ENCODE results near the gene FUT8. TPM values are rescaled to one million over a fixed set of nuclear protein-coding genes. Genes with fewer than 3 reads are reported as not detected.

The FUT8 gene
- total RNA-seq, 1 experiment from 2014 or later = 42.3 TPM

GRCh38 chr14:65476942-65477318 is 64.4 kb downstream of the FUT8 start:
- DNase-seq (ENCODE audit: low read depth, low spot score) = no peak
- ChIA-PET CTCF (interaction anchor here (1.4 kb wide), 1 partner anchor 62 kb away, joined by 3 read pairs; no protein-coding TSS in a partner anchor), RAD21 (ENCODE audit: low non-redundant PET in 1 of 2, low total read pairs in 2 of 2, uncharacterized antibody in 2 of 2, unreplicated experiment in 2 of 2) (no interaction called here), POLR2A (no interaction called here)
- Histone ChIP-seq H3K4me2 (ENCODE audit: low read length) (no peak overlapping the region), H3K27ac (ENCODE audit: low read depth, low read length) (no peak overlapping the region), H3K9ac (ENCODE audit: low read length) (no peak overlapping the region), H3K27me3 (ENCODE audit: insufficient read depth, low read length) (no peaks in the 10 kb centered on the region), H3K4me1 (ENCODE audit: control insufficient read depth in 1 of 2, insufficient read depth in 2 of 2, low read length in 2 of 2) (peaks cover 11 to 30% of the 10 kb centered on the region in 2 experiments; a peak in 3 of 4 replicates), H3K9me2 (ENCODE audit: insufficient read depth) (no peaks in the 10 kb centered on the region), H2AFZ (ENCODE audit: low read depth, low read length, poor library complexity, severe bottlenecking) (no peak overlapping the region), H3K36me3 (ENCODE audit: control insufficient read depth in 1 of 2, insufficient read depth in 2 of 2, low read length in 2 of 2) (no peaks in the 10 kb centered on the region), H3K79me2 (ENCODE audit: insufficient read depth, low read length) (no peaks in the 10 kb centered on the region), H4K20me1 (ENCODE audit: insufficient read depth) (no peaks in the 10 kb centered on the region), H3K9me3 (ENCODE audit: control insufficient read depth in 1 of 2, insufficient read depth in 1 of 2, low read depth in 1 of 2, low read length in 2 of 2) (no peaks in the 10 kb centered on the region), H3K4me3 (replicated peaks in 1 of 2; ENCODE audit: low read depth in 1 of 2, low read length in 2 of 2) (no peak overlapping the region)
- TF ChIP-seq ZBTB33 (IDR thresholded peaks at IDR 0.05; ENCODE audit: extremely low read depth, insufficient replicate concordance, low read length) (no peak), SP1 (IDR thresholded peaks at IDR 0.05; ENCODE audit: low read depth) (no peak), ELF1 (IDR thresholded peaks at IDR 0.05; ENCODE audit: borderline replicate concordance, low read depth) (no peak), POLR2A (IDR thresholded peaks at IDR 0.05; ENCODE audit: borderline replicate concordance, extremely low read depth, insufficient read depth, insufficient read length) (no peak), FOSL1 (IDR thresholded peaks at IDR 0.05; ENCODE audit: low read depth) (no peak), TCF7L2 (IDR thresholded peaks at IDR 0.05; ENCODE audit: borderline replicate concordance, extremely low read depth, insufficient read depth, insufficient read length) (no peak), YY1 (IDR thresholded peaks at IDR 0.05; ENCODE audit: extremely low read depth, insufficient replicate concordance, low read depth, low read length) (no peak), MAX (IDR thresholded peaks at IDR 0.05) (no peak), EZH2phosphoT487 (IDR thresholded peaks at IDR 0.05; ENCODE audit: borderline replicate concordance) (no peak), EZH2 (IDR thresholded peaks at IDR 0.05) (no peak), ZFX (IDR thresholded peaks at IDR 0.05) (no peak), RAD21 (IDR thresholded peaks at IDR 0.05; ENCODE audit: low read depth) (no peak), JUND (IDR thresholded peaks at IDR 0.05) (no peak), CEBPB (IDR thresholded peaks at IDR 0.05; ENCODE audit: low read depth) (no peak)
- intact Hi-C loops (cut with micrococcal nuclease) = no loop called here
- BruUV-seq (replicated peaks) = no TSS peak
- ATAC-seq = no peak

Measured in HCT116 (cell line).